Lung (tissue), 12 donors: ENCODE data around the gene ITPR1. TPM values are rescaled to one million over a fixed set of nuclear protein-coding genes. Genes with fewer than 3 reads are reported as not detected.

ENCODE experiments used
- ATAC-seq: fragments of 200-7000 bp; cut with Tn5 transposase; one replicate; pipeline ENCODE4 v1.9.1; 2020; ENCODE audit warnings: moderate number of reproducible peaks; ENCODE audit not compliant: insufficient read depth, low FRiP score
- DNase-seq, 3 donors: peaks; one replicate each; pipeline ENCODE4 v3.0.0-alpha.2; 2013 to 2017
- H3K27ac ChIP-seq, 2 donors: one replicate each; pipeline ENCODE4 v1.5.1; 2013; ENCODE audit warnings: mild to moderate bottlenecking in 2 of 2, moderate library complexity in 2 of 2, control low read depth in 1 of 2, inconsistent platforms in 1 of 2, low read depth in 1 of 2, low read length in 1 of 2
- H3K27me3 ChIP-seq, 3 donors: one replicate each; pipeline ENCODE4 v1.5.1; 2013; ENCODE audit warnings: low read length in 2 of 3; ENCODE audit not compliant: control insufficient read depth in 3 of 3, insufficient read depth in 3 of 3
- H3K36me3 ChIP-seq, 4 donors: one replicate each; pipeline ENCODE4 v1.5.1; 2013; ENCODE audit warnings: low read length in 4 of 4, mild to moderate bottlenecking in 1 of 4, moderate library complexity in 1 of 4; ENCODE audit not compliant: control insufficient read depth in 4 of 4, insufficient read depth in 4 of 4
- H3K4me1 ChIP-seq, 5 donors: one replicate each; pipeline ENCODE4 v1.5.1; 2013; ENCODE audit warnings: low read length in 5 of 5, mild to moderate bottlenecking in 2 of 5, moderate library complexity in 1 of 5; ENCODE audit not compliant: control insufficient read depth in 5 of 5, insufficient read depth in 5 of 5
- H3K4me3 ChIP-seq: one replicate; pipeline ENCODE4 v1.5.1; 2013; ENCODE audit warnings: mild to moderate bottlenecking, control low read depth, moderate library complexity
- H3K9ac ChIP-seq, 2 donors: one replicate each; pipeline ENCODE4 v1.5.1; 2013; ENCODE audit warnings: low read length in 2 of 2, control low read depth in 1 of 2; ENCODE audit not compliant: insufficient read depth in 1 of 2
- H3K9me3 ChIP-seq, 4 donors: one replicate each; pipeline ENCODE4 v1.5.1; 2013; ENCODE audit warnings: low read length in 3 of 4, mild to moderate bottlenecking in 1 of 4, moderate library complexity in 1 of 4; ENCODE audit not compliant: control insufficient read depth in 4 of 4, insufficient read depth in 3 of 4
- WGBS, 2 donors: extraction: QIAGEN DNeasy Blood & Tissue Kit; methylation state at CpG; one replicate each; pipeline ENCODE4 v1.1.7; 2013; 5-methylcytosine and 5-hydroxymethylcytosine counted together
- polyA plus RNA-seq, 2 donors: library from polyadenylated mRNA; stranded (reverse); fragments of 200-250 nt; gene quantifications; one replicate each; pipeline ENCODE4 v1.2.1, GENCODE V29; 2013
- total RNA-seq, 2 donors: library from RNA; depleted of rRNA in 1 of 2; stranded (reverse); fragments of >200 nt in 1 of 2; gene quantifications; one replicate each; pipeline ENCODE4 v1.2.1, GENCODE V29; 2014 to 2021
- TF ChIP-seq, protein P1 (sequence below): IDR thresholded peaks from 2 replicates; pipeline ENCODE4 v1.5.1; 2012; ENCODE audit warnings: mild to moderate bottlenecking; ENCODE audit errors: control extremely low read depth, extremely low read depth
- donor health status: control.
- donor health status: control.
- donor health status: Bipolar disorder and iron deficiency.
- donor health status: healthy.
- donor health status: DM: yes; HTN: yes; CAD: no.

The ITPR1 gene
- total and polyA plus RNA-seq, 4 donors = 12.4 to 152 (median 44.1) TPM

DNA sequence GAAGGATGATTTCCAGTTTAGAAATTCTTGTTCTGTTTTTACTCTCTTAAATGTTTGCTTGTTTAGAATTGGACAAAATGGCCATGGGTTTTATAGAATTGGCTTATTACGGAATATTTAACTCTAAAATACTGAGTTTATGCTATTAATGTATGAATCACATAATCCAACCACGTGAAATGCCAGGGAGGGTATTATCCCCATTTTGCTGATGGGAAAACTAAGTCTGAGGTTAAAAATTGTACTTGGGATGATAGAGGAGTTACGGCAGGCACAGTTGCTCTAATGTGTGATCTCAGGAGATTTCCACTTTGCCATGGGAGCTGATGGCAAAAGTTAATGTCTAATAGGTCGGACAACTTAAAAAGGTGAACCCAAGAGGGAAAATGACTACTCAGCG lies 194.4 kb downstream of the ITPR1 start:
- 77 to 87% methylated on average over 5 of the region's 5 CpGs for WGBS, 2 donors

GRCh38 chr3:4688411-4688810 lies 195.3 kb downstream of the ITPR1 start:
- H3K9me3 ChIP-seq = peaks cover 0 to 3% (median 0%) of the 10 kb centered on the region in 4 donors
- H3K9ac ChIP-seq = no peak overlapping the region
- TF ChIP-seq, protein P1, sequence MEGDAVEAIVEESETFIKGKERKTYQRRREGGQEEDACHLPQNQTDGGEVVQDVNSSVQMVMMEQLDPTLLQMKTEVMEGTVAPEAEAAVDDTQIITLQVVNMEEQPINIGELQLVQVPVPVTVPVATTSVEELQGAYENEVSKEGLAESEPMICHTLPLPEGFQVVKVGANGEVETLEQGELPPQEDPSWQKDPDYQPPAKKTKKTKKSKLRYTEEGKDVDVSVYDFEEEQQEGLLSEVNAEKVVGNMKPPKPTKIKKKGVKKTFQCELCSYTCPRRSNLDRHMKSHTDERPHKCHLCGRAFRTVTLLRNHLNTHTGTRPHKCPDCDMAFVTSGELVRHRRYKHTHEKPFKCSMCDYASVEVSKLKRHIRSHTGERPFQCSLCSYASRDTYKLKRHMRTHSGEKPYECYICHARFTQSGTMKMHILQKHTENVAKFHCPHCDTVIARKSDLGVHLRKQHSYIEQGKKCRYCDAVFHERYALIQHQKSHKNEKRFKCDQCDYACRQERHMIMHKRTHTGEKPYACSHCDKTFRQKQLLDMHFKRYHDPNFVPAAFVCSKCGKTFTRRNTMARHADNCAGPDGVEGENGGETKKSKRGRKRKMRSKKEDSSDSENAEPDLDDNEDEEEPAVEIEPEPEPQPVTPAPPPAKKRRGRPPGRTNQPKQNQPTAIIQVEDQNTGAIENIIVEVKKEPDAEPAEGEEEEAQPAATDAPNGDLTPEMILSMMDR = no peak
- 87% methylated on average over 4 of the region's 4 CpGs for WGBS, 2 donors
- peaks cover 11 to 62% (median 18%) of the 10 kb centered on the region in 4 donors for H3K36me3 ChIP-seq
- no peak overlapping the region for H3K4me3 ChIP-seq
- DNase-seq = no peak
- no peak overlapping the region for H3K27ac ChIP-seq
- ATAC-seq = no peak
- no peaks in the 10 kb centered on the region for H3K27me3 ChIP-seq
- peaks cover 0 to 5% (median 0%) of the 10 kb centered on the region in 5 donors for H3K4me1 ChIP-seq

More for the DNA sequence above, 194.4 kb downstream of the ITPR1 start:
- DNase-seq = no peak
- TF ChIP-seq, protein P1 = no peak
- H3K36me3 ChIP-seq = peaks cover 14 to 61% (median 20%) of the 10 kb centered on the region in 4 donors
- peaks cover 0 to 5% (median 0%) of the 10 kb centered on the region in 5 donors for H3K4me1 ChIP-seq
- H3K9ac ChIP-seq = no peak overlapping the region
- no peak for ATAC-seq
- H3K27ac ChIP-seq = no peak overlapping the region
- peaks cover 0 to 3% (median 0%) of the 10 kb centered on the region in 4 donors for H3K9me3 ChIP-seq
- no peak overlapping the region for H3K4me3 ChIP-seq
- H3K27me3 ChIP-seq = no peaks in the 10 kb centered on the region

DNA sequence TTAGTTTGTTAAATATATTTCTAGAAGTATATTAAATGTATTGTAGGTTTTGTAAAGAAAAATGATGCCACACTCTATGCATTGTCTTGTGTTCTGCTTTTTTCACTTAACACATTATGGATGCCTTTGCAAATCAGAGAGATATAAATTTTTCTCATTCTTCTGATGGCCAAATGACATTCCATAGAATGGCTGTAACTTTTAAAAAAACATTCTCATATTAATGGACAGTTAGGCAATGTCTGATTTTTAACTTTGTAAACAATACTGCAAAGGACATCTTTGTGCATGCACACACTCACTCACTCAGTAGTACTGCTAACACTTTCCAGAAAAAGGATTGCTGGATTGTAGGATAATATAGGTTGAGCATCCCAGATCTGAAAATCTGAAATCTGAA lies 195.9 kb downstream of the ITPR1 start:
- Histone ChIP-seq H3K9me3 (peaks cover 0 to 3% (median 0%) of the 10 kb centered on the region in 4 donors), H3K27me3 (no peaks in the 10 kb centered on the region), H3K27ac (no peak overlapping the region), H3K4me3 (no peak overlapping the region), H3K4me1 (peaks cover 0 to 5% (median 0%) of the 10 kb centered on the region in 5 donors), H3K36me3 (peaks cover 11 to 62% (median 18%) of the 10 kb centered on the region in 4 donors), H3K9ac (no peak overlapping the region)
- no peak for DNase-seq
- no peak for ATAC-seq
- TF ChIP-seq, protein P1 = no peak

- H3K9ac ChIP-seq = no peak overlapping the region
- no peaks in the 10 kb centered on the region for H3K27me3 ChIP-seq
- WGBS, 2 donors = 96 to 100% methylated on average over 1 of the region's 1 CpG
- no peak overlapping the region for H3K4me3 ChIP-seq
- peaks cover 5 to 55% (median 15%) of the 10 kb centered on the region in 4 donors for H3K36me3 ChIP-seq
- no peak overlapping the region for H3K27ac ChIP-seq
- H3K4me1 ChIP-seq = peaks cover 0 to 5% (median 0%) of the 10 kb centered on the region in 5 donors
- H3K9me3 ChIP-seq = peaks cover 0 to 3% (median 0%) of the 10 kb centered on the region in 4 donors
- ATAC-seq = no peak
- no peak for DNase-seq
- TF ChIP-seq, protein P1 = no peak
These were observed 197.1 kb downstream of the ITPR1 start for GRCh38 chr3:4690277-4690676.
